SK-N-MC (cell line): ENCODE data around the gene TRAPPC2L.

ENCODE experiments used
- DNase-seq: peaks from one replicate; pipeline ENCODE4 v3.0.0-alpha.2; 2011; ENCODE audit warnings: low read depth, low spot score
- H3K27ac ChIP-seq: fragments of 200-600 bp; sonication (generic); 2 replicates; pipeline ENCODE4 v1.5.1; 2016; ENCODE audit warnings: mixed run types
- H3K36me3 ChIP-seq: fragments of 200-600 bp; sonication (generic); 2 replicates; pipeline ENCODE4 v1.6.1; 2017; ENCODE audit warnings: antibody characterized with exemption, low read length, mixed read lengths; ENCODE audit not compliant: insufficient read depth
- H3K4me3 ChIP-seq: fragments of 200-600 bp; sonication (generic); 2 replicates; pipeline ENCODE4 v1.5.1; 2016
- H3K9ac ChIP-seq: fragments of 200-600 bp; sonication (generic); 2 replicates; pipeline ENCODE4 v1.8.0; 2017; ENCODE audit warnings: mixed run types, mixed read lengths; ENCODE audit not compliant: insufficient read length
- H3K9me3 ChIP-seq: fragments of 200-600 bp; sonication (generic); 2 replicates; pipeline ENCODE4 v1.6.1; 2017; ENCODE audit warnings: low read depth, mild to moderate bottlenecking, antibody characterized with exemption, low read length, moderate library complexity, mixed read lengths
- EZH2 ChIP-seq: fragments of 200-600 bp; sonication (generic); IDR thresholded peaks from one replicate; pipeline ENCODE4 v1.6.1; 2017; ENCODE audit warnings: antibody characterized with exemption
- FOXP2 ChIP-seq: optimal IDR thresholded peaks from 2 replicates; pipeline ENCODE3; 2011; ENCODE audit warnings: mild to moderate bottlenecking, moderate library complexity; ENCODE audit not compliant: insufficient read depth; ENCODE audit errors: extremely low read length, control extremely low read depth
- POLR2AphosphoS5 ChIP-seq: IDR thresholded peaks from 2 replicates; pipeline ENCODE4 v1.6.1; 2012; ENCODE audit warnings: mild to moderate bottlenecking, low read depth, low read length, borderline replicate concordance

Gene TRAPPC2L

DNA sequence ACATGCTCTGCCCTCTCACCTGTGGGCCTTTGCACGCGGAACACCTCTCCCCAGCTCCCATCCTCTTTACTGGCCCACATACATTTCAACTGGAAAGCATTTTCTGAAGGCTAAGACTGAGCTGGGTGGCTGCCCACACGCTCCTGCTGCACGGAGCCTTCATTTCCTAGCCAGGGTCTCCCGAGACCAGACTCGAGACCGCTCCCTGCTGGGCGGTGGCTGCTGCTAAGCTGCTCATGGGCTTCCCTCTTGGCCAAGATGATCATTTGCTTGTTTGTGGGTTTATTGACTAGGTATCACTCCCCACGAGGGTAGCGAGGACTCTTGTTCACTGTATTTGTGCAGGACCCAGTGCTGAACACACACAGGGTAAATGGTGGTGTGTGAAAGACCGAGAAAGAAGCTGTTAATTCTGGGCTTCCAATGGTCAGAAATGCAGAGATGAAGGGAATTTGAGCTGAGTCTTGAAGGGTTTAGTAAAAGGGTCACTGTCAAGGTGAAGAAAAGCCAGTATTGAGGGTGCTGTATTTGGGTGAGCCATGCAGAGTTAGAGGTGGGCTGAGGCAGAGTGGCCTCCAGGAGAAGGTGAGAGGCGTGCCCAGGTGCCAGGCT lies 907 bp downstream of the TRAPPC2L start:
- Histone ChIP-seq H3K9ac (peak overlapping the region; percentile 76), H3K36me3 (no peaks in the 10 kb centered on the region), H3K27ac (no peak overlapping the region), H3K4me3 (peak overlapping the region; percentile 83), H3K9me3 (no peaks in the 10 kb centered on the region)
- TF ChIP-seq FOXP2, result no peak
- no peak for TF ChIP-seq POLR2AphosphoS5
- no peak for TF ChIP-seq EZH2
- DNase-seq, result no peak

DNA sequence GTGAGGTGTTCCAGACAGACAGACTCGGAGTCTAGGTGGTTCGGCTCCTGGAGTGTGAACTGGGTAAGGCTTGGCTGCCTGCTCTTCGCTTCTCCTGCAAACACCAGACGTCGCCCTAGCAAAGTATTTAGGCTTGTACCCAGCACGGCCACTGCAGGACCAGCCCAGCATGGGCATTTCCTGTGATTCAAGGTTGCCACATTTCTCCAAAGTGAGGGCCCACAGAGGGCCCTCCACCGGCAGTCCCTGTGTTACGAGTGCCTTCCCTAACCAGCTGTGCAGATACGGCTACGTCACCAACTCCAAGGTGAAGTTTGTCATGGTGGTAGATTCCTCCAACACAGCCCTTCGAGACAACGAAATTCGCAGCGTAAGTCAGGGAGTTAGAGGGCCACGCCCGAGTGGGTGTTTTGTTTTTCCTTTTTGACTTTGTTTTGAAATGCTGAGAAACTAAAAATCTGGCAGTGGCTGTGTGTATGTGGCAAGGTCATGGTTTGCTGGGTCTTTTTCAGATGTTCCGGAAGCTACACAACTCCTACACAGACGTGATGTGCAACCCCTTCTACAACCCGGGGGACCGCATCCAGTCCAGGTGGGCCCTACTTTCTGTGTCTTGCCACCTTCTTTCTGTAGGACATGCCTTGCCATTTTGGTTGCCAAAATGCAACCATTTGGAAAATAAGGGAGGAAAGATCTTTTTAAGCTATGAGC lies 2.6 kb downstream of the TRAPPC2L start:
- TF ChIP-seq EZH2 (no peak), POLR2AphosphoS5 (no peak), FOXP2 (no peak)
- Histone ChIP-seq H3K27ac (no peak overlapping the region), H3K4me3 (no peak overlapping the region), H3K9me3 (no peaks in the 10 kb centered on the region), H3K9ac (no peak overlapping the region), H3K36me3 (no peaks in the 10 kb centered on the region)
- no peak for DNase-seq

DNA sequence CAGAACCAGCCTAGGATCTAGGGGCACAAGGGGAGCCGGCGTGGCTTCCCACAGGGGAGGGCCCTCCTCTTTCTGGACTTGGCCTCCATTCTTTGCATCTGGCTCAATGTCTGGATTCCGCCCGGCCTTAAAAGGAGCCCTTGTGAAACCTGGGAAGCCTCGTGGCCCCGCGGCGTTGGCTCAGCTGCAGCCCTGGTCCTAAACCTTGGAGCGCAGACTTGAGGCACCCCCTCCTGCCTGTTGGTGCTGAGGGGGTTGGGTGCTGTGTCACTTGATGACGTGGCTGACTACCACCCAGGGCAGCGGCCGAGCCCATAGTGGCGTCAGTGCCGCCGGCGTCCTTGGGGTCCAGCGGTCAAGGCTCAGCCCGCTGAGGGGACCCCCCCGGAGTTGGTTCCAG lies 4.4 kb downstream of the TRAPPC2L start:
- Histone ChIP-seq H3K9me3 (no peaks in the 10 kb centered on the region), H3K4me3 (no peak overlapping the region), H3K36me3 (no peaks in the 10 kb centered on the region), H3K27ac (no peak overlapping the region), H3K9ac (no peak overlapping the region)
- TF ChIP-seq EZH2 (no peak), POLR2AphosphoS5 (no peak), FOXP2 (no peak)
- no peak for DNase-seq

DNA sequence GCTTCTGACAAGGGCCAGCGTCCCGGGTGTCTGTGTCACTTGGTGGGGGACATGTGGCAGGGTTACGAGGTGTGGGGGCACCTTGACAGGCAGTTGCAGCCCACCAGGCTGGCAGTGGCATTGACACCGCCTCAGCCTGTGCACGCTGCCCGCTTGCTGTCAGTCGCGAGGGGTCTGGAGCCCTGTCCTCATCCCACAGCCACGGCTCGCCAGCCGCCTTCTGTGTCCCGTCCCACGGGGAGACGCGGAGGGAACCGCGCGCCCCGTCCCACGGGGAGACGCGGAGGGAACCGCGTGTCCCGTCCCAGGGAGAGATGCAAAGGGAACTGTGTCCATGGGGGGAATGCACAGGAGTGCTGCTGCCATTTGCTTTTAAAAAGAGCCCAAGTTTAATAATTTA lies 6.0 kb downstream of the TRAPPC2L start:
- H3K9me3 ChIP-seq, result no peaks in the 10 kb centered on the region
- no peak overlapping the region for H3K9ac ChIP-seq
- no peak overlapping the region for H3K4me3 ChIP-seq
- H3K36me3 ChIP-seq, result no peaks in the 10 kb centered on the region
- H3K27ac ChIP-seq, result no peak overlapping the region
- DNase-seq, result no peak
- TF ChIP-seq EZH2 (no peak), POLR2AphosphoS5 (no peak), FOXP2 (no peak)

DNA sequence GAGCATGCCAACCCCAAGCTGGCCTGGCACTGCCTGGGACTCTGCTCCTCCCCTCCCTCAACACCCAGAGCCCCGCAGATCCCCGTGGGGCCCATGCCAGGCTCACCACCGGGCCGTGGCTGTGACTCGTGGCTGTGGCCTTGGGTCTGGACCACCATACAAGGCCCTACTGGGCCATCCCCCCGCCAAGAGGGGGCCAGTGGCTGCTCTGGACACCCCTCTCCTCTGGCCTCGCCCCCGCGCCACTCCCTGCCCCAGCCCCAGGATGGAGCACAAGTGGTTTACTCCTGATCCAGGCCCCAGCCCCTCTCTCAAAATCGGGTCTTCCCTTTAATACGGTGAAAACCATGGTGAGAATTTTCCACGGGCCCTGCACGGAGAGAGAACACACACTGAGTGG lies 6.5 kb downstream of the TRAPPC2L start:
- no peak for DNase-seq
- Histone ChIP-seq H3K27ac (no peak overlapping the region), H3K9me3 (no peaks in the 10 kb centered on the region), H3K9ac (no peak overlapping the region), H3K4me3 (no peak overlapping the region), H3K36me3 (no peaks in the 10 kb centered on the region)
- TF ChIP-seq FOXP2, result no peak
- no peak for TF ChIP-seq POLR2AphosphoS5
- no peak for TF ChIP-seq EZH2

DNA sequence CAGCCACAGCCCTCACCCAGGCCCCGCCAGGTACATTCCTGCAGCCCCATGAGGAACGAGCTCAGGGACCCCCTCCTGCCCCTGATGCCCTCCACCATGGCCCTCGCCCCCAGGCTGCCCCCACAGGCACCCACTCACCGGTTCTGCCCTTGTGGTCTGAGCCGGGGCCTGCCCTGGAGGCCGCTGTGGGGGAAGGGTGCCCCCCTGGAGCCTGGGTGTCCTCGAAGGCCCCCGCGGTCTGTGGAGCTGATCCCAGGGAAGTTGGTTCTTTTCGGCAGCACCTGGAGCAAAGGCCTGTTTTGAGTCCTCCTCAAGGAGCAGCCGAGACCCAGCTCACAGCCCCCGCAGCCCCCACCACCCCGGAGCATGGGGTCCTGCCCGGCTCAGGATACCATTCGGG lies 7.2 kb downstream of the TRAPPC2L start:
- H3K9ac ChIP-seq, result no peak overlapping the region
- DNase-seq, result no peak
- H3K27ac ChIP-seq, result no peak overlapping the region
- no peak overlapping the region for H3K4me3 ChIP-seq
- TF ChIP-seq POLR2AphosphoS5, result no peak
- TF ChIP-seq FOXP2, result no peak
- TF ChIP-seq EZH2, result no peak
- no peaks in the 10 kb centered on the region for H3K9me3 ChIP-seq
- no peaks in the 10 kb centered on the region for H3K36me3 ChIP-seq

DNA sequence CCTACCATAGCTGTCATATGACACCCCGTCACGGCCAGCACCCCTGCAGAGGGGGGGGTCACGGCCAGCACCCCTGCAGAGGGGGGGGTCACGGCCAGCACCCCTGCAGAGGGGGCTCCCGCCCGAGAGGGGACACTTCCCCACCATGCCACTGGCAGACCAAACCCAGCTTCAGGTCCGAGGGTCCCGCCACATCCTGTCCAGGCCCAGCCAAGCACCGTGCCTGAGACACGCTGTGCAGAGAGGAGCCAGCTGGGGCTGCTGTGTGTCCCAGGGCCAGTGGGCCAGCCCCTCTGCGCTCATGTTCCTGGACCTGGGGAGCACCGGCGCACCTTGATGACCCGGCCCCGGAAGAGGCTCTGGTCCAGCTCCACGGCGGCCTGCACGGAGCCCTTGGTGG lies 7.6 kb downstream of the TRAPPC2L start:
- H3K27ac ChIP-seq, result no peak overlapping the region
- TF ChIP-seq EZH2, result no peak
- no peak for TF ChIP-seq FOXP2
- TF ChIP-seq POLR2AphosphoS5, result no peak
- no peak for DNase-seq
- no peak overlapping the region for H3K4me3 ChIP-seq
- H3K9me3 ChIP-seq, result no peaks in the 10 kb centered on the region
- H3K9ac ChIP-seq, result no peak overlapping the region
- no peaks in the 10 kb centered on the region for H3K36me3 ChIP-seq

DNA sequence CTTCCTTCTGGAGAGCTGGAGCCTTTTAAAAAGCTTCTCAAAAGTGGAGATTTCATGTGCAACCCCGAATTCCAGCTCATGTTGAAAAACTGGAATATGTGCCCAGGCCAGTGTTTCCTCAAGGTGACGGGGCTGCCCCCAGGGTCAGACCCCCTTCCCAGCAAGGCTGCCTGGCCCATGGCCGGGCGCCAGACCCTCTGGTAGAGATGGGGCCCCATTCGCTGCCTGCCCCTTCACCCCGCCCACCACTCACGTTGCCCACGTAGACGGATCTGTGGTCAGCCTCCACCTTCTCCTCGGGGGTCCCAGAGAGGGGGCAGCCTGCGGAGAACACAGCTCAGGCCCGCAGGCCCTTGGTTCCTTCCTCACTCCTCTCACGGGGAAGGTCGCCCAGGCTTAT lies 8.4 kb downstream of the TRAPPC2L start:
- H3K27ac ChIP-seq, result no peak overlapping the region
- TF ChIP-seq POLR2AphosphoS5, result no peak
- no peak for TF ChIP-seq EZH2
- TF ChIP-seq FOXP2, result no peak
- DNase-seq, result no peak
- H3K36me3 ChIP-seq, result no peaks in the 10 kb centered on the region
- H3K4me3 ChIP-seq, result no peak overlapping the region
- no peak overlapping the region for H3K9ac ChIP-seq
- no peaks in the 10 kb centered on the region for H3K9me3 ChIP-seq
